Measurements from ENCODE around the gene NTF3.

DNA sequence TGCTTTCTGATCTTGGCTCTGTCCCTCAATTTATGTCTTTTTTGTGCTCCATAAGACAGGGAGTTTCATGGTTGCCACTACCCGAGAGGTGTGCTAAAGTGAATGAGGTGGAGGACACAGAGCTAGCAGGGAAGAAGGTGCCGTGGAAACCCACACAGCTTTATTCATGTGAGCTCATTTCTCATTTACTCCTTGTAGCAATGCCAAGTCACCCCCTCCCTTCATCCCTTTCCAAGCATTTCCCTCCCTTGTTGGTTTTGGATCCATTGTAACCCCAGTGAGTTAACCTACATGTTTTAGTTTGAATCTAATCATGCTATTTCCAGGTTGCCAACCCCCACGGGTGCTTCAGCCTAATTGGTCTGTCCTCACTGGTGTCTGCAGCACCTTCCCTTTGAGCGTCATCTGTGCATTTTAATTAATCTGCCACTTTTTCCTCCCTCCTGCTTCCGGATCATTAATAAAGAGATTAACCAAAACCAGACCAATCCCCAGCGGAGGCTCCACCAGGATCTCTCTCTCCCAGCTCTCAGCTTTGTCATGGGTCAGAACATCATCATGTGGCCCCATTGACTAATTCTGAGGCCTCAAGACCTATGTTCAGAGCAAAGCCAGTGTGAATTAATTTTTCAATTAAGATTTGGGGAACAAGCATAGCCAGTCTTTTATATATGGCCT is 56.2 kb downstream of the NTF3 start:
- no peak for TF ChIP-seq EZH2phosphoT487 (IDR thresholded peaks at IDR 0.05; ENCODE audit: low read depth)
- TF ChIP-seq, protein P1, sequence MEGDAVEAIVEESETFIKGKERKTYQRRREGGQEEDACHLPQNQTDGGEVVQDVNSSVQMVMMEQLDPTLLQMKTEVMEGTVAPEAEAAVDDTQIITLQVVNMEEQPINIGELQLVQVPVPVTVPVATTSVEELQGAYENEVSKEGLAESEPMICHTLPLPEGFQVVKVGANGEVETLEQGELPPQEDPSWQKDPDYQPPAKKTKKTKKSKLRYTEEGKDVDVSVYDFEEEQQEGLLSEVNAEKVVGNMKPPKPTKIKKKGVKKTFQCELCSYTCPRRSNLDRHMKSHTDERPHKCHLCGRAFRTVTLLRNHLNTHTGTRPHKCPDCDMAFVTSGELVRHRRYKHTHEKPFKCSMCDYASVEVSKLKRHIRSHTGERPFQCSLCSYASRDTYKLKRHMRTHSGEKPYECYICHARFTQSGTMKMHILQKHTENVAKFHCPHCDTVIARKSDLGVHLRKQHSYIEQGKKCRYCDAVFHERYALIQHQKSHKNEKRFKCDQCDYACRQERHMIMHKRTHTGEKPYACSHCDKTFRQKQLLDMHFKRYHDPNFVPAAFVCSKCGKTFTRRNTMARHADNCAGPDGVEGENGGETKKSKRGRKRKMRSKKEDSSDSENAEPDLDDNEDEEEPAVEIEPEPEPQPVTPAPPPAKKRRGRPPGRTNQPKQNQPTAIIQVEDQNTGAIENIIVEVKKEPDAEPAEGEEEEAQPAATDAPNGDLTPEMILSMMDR (IDR thresholded peaks at IDR 0.05; ENCODE audit: low read depth, low read length): no peak
